Measurements from ENCODE around the gene DRAM2. TPM values are rescaled to one million over a fixed set of nuclear protein-coding genes. Genes with fewer than 3 reads are reported as not detected.
"Not testable (repeated sequence)": the region's sequence is repeated elsewhere in the genome, so short reads cannot be mapped to it uniquely, and the experiment has no call there.

Gene DRAM2
- total and polyA plus RNA-seq, 2 donors (not counting 3 experiments of a cell fraction or from before 2014, with no cell fraction given): 21.7 to 55.9 TPM

DNA sequence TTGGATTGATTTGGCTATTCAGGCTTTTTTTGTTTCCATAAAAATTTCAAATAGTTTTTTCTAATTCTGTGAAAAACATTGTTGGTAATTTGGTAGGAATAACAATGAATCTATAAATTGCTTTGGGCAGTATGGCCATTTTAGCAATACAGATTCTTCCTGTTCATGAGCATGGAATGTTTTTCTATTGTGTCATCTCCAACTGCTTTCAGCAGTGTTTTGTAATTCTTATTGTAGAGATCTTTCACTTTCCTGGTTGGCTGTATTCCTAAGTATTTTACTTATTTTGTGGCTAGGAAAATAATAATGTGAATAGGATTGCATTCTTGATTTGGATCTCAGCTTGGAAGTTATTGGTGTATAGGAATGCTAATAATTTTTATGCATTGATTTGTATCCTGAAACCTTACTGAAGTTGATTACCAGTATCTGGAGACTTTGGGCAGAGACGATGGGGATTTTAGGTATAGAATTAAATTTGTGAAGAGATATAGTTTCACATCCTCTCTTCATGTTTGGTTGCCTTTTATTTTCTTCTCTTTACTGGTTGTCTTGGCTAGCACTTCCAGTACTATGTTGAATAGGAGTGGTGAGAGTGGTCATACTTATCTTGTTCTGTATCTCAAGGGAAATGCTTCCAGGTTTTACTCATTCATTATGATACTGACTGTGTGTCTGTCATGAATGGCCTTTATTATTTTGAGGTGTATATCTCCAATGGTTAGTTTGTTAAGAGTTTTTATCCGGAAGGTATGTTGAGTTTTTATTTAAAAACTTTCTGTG is 57.3 kb downstream of the DRAM2 start:
- no peaks in the 10 kb centered on the region for H3K36me3 ChIP-seq (ENCODE audit: control insufficient read depth in 2 of 2, extremely low read depth in 1 of 2, insufficient read depth in 2 of 2, low read length in 2 of 2)
- H3K4me3 ChIP-seq (replicated peaks in 1 of 3; ENCODE audit: insufficient read depth in 1 of 3, low read depth in 1 of 3, low read length in 3 of 3): no peak overlapping the region
- H3K4me1 ChIP-seq (ENCODE audit: control insufficient read depth, extremely low read depth, insufficient read depth, low read length): no peaks in the 10 kb centered on the region
- no peaks in the 10 kb centered on the region for H3K9me1 ChIP-seq (replicated peaks; ENCODE audit: control insufficient read depth, extremely low read depth, insufficient read depth, low read length)
- no peak overlapping the region for H3K27ac ChIP-seq (ENCODE audit: insufficient read depth, low read depth, low read length)
- H3K79me2 ChIP-seq (ENCODE audit: control insufficient read depth, insufficient read depth, low read length): no peaks in the 10 kb centered on the region
- ChIA-PET POLR2A (no interaction called here), CTCF (no interaction called here)
- H2AFZ ChIP-seq (ENCODE audit: low read depth, low read length): no peak overlapping the region
- no peak overlapping the region for H3K9ac ChIP-seq (replicated peaks; ENCODE audit: extremely low read depth, insufficient read depth, low read length)
- FAIRE-seq (no peak), DNase-seq (ENCODE audit: low read depth, low spot score) (no peak)
- BruUV-seq (replicated peaks): no TSS peak
- no peaks in the 10 kb centered on the region for H4K20me1 ChIP-seq (replicated peaks; ENCODE audit: control insufficient read depth, extremely low read depth, insufficient read depth, low read length)
- dilution Hi-C loops (cut with MboI; ENCODE audit: extremely low pct_ligation_motif_present, low sequenced_read_pairs) (no loop called here), intact Hi-C loops (cut with micrococcal nuclease) (no loop called here)
- no peak overlapping the region for H3K4me2 ChIP-seq (ENCODE audit: insufficient read depth, low read length)
- H3K9me3 ChIP-seq (replicated peaks; ENCODE audit: control insufficient read depth, insufficient read depth, low read length): no peaks in the 10 kb centered on the region
- TF ChIP-seq POLR2AphosphoS5 (IDR thresholded peaks at IDR 0.05; ENCODE audit: insufficient read depth, low read depth, low read length): no peak
- H3K27me3 ChIP-seq (ENCODE audit: control insufficient read depth in 2 of 2, insufficient read depth in 2 of 2, low read length in 2 of 2): no peaks in the 10 kb centered on the region

DNA sequence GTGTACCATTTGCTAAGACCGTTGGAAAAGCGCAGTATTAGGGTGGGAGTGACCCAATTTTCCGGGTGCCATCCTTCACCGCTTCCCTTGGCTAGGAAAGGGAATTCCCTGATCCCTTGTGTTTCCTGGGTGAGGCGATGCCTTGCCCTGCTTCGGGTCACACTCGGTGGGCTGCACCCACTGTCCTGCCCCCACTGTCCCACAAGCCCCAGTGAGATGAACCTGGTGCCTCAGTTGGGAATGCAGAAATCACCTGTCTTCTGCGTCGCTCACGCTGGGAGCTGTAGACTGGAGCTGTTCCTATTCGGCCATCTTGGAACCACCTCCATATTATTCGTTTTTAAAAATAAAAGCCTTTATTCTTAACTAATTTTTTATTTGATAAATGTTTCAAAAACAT is 60.6 kb downstream of the DRAM2 start:
- H3K4me2 ChIP-seq (ENCODE audit: insufficient read depth, low read length); H3K9me1 ChIP-seq (replicated peaks; ENCODE audit: control insufficient read depth, extremely low read depth, insufficient read depth, low read length); BruUV-seq (replicated peaks); H3K79me2 ChIP-seq (ENCODE audit: control insufficient read depth, insufficient read depth, low read length); H3K27ac ChIP-seq (ENCODE audit: insufficient read depth, low read depth, low read length); H3K9me3 ChIP-seq (replicated peaks; ENCODE audit: control insufficient read depth, insufficient read depth, low read length); H4K20me1 ChIP-seq (replicated peaks; ENCODE audit: control insufficient read depth, extremely low read depth, insufficient read depth, low read length); dilution Hi-C loops (cut with MboI; ENCODE audit: extremely low pct_ligation_motif_present, low sequenced_read_pairs); H3K9ac ChIP-seq (replicated peaks; ENCODE audit: extremely low read depth, insufficient read depth, low read length); H3K4me3 ChIP-seq (replicated peaks in 1 of 3; ENCODE audit: insufficient read depth in 1 of 3, low read depth in 1 of 3, low read length in 3 of 3); intact Hi-C loops (cut with micrococcal nuclease); CTCF ChIA-PET; FAIRE-seq; H3K27me3 ChIP-seq (ENCODE audit: control insufficient read depth in 2 of 2, insufficient read depth in 2 of 2, low read length in 2 of 2); H3K36me3 ChIP-seq (ENCODE audit: control insufficient read depth in 2 of 2, extremely low read depth in 1 of 2, insufficient read depth in 2 of 2, low read length in 2 of 2); H2AFZ ChIP-seq (ENCODE audit: low read depth, low read length); POLR2A ChIA-PET; DNase-seq (ENCODE audit: low read depth, low spot score); H3K4me1 ChIP-seq (ENCODE audit: control insufficient read depth, extremely low read depth, insufficient read depth, low read length): not testable (repeated sequence)

DNA sequence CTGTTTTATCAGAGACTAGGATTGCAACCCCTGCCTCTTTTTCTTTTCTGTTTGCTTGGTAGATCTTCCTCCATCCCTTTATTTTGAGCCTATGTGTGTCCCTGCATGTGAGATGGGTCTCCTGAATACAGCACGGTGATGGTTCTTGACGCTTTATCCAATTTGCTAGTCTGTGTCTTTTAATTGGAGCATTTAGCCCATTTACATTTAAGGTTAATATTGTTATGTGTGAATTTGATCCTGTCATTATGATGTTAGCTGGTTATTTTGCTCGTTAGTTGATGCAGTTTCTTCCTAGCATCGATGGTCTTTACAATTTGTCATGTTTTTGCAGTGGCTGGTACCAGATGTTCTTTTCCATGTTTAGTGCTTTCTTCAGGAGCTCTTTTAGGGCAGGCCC is 62.6 kb downstream of the DRAM2 start:
- intact Hi-C loops (cut with micrococcal nuclease); H3K27me3 ChIP-seq (ENCODE audit: control insufficient read depth in 2 of 2, insufficient read depth in 2 of 2, low read length in 2 of 2); H3K4me3 ChIP-seq (replicated peaks in 1 of 3; ENCODE audit: insufficient read depth in 1 of 3, low read depth in 1 of 3, low read length in 3 of 3); H3K27ac ChIP-seq (ENCODE audit: insufficient read depth, low read depth, low read length); dilution Hi-C loops (cut with MboI; ENCODE audit: extremely low pct_ligation_motif_present, low sequenced_read_pairs); H3K9me3 ChIP-seq (replicated peaks; ENCODE audit: control insufficient read depth, insufficient read depth, low read length); POLR2A ChIA-PET; FAIRE-seq; H2AFZ ChIP-seq (ENCODE audit: low read depth, low read length); H3K9ac ChIP-seq (replicated peaks; ENCODE audit: extremely low read depth, insufficient read depth, low read length); H3K4me2 ChIP-seq (ENCODE audit: insufficient read depth, low read length); BruUV-seq (replicated peaks); DNase-seq (ENCODE audit: low read depth, low spot score); CTCF ChIA-PET; H3K79me2 ChIP-seq (ENCODE audit: control insufficient read depth, insufficient read depth, low read length); H3K9me1 ChIP-seq (replicated peaks; ENCODE audit: control insufficient read depth, extremely low read depth, insufficient read depth, low read length); H3K36me3 ChIP-seq (ENCODE audit: control insufficient read depth in 2 of 2, extremely low read depth in 1 of 2, insufficient read depth in 2 of 2, low read length in 2 of 2); H3K4me1 ChIP-seq (ENCODE audit: control insufficient read depth, extremely low read depth, insufficient read depth, low read length); H4K20me1 ChIP-seq (replicated peaks; ENCODE audit: control insufficient read depth, extremely low read depth, insufficient read depth, low read length): not testable (repeated sequence)
